Ovary (tissue), 9 donors: ENCODE results near the gene RASIP1. TPM values are rescaled to one million over a fixed set of nuclear protein-coding genes. Genes with fewer than 3 reads are reported as not detected.

Experiments
- DNase-seq, 5 donors: peaks; one replicate each; pipeline ENCODE4 v3.0.0-alpha.2; 2019 to 2020
- H3K27ac ChIP-seq, 2 donors: fragments of 200-600 bp; one replicate each; pipeline versions ENCODE4 v1.5.1 to v1.8.0; 2019 to 2022
- H3K27me3 ChIP-seq: fragments of 200-600 bp; one replicate; pipeline ENCODE4 v1.8.0; 2022
- H3K36me3 ChIP-seq: fragments of 200-600 bp; sonication (generic); one replicate; pipeline ENCODE4 v1.5.1; 2019
- H3K4me1 ChIP-seq: one replicate; pipeline ENCODE4 v1.8.1; 2013; ENCODE audit warnings: mild to moderate bottlenecking, moderate library complexity; ENCODE audit not compliant: insufficient read depth
- H3K4me3 ChIP-seq: fragments of 200-600 bp; sonication (generic); one replicate; pipeline ENCODE4 v1.5.1; 2017
- H3K9me3 ChIP-seq, 2 donors: fragments of 200-600 bp in 1 of 2; sonication (generic) in 1 of 2; one replicate each; pipeline versions ENCODE4 v1.5.1 to v1.8.1; 2013 to 2019; ENCODE audit warnings: mild to moderate bottlenecking in 1 of 2, moderate library complexity in 1 of 2
- EP300 ChIP-seq: sonication (generic); formaldehyde crosslinking; IDR thresholded peaks from one replicate; pipeline ENCODE4 v1.6.1; 2017; ENCODE audit warnings: antibody characterized with exemption
- POLR2A ChIP-seq: fragments of 450-650 bp; IDR thresholded peaks from one replicate; pipeline ENCODE4 v1.6.1; 2017; ENCODE audit warnings: antibody characterized with exemption, mild to moderate bottlenecking, moderate library complexity
- WGBS, 3 donors: extraction: QIAGEN DNeasy Blood & Tissue Kit in 1 of 3; methylation state at CpG; one replicate each; pipeline versions ENCODE4 v1.1.5 to v1.1.7; 2013 to 2017; 5-methylcytosine and 5-hydroxymethylcytosine counted together
- intact Hi-C, 4 donors: fragments of 100-400 bp; cut with DNase I; formaldehyde crosslinking; loops; one replicate each; pipeline versions ENCODE4 v1.11.0 to v1.15.1; 2022 to 2023
- polyA plus RNA-seq, 2 donors: library from polyadenylated mRNA; stranded (reverse); fragments of 200-250 nt in 1 of 2; fragments of 350-450 nt in 1 of 2; fragmentation: Illumina TruSeq in 1 of 2; extraction: RNeasy Lipid Tissue Mini Kit (QIAGEN cat#74804) in 1 of 2; gene quantifications; one replicate each; pipeline ENCODE4 v1.2.3, GENCODE V29; 2013 to 2014
- total RNA-seq, 7 donors: library from RNA; depleted of rRNA in 2 of 7; stranded (reverse); fragments of >200 nt in 2 of 7; fragmentation: NEBNext Ultra II Directional in 3 of 7; extraction: Animal tissue kit (Norgen Biotek cat#: 25700) in 3 of 7; gene quantifications; one replicate each; pipeline versions ENCODE4 v1.1.0 to v1.2.4, GENCODE V29; 2016 to 2023
- TF ChIP-seq, protein P1 (sequence below), 3 donors: fragments of 450-650 bp in 2 of 3; fragments of 200-600 bp in 1 of 3; IDR thresholded peaks; one replicate each; pipeline versions ENCODE4 v1.5.1 to v1.8.0; 2016 to 2022; ENCODE audit warnings: antibody characterized with exemption in 3 of 3, mild to moderate bottlenecking in 1 of 3
- donor health status: DM: no; HTN: no; CAD: no; lungs with moderate emphysema.
- donor health status: DM: no; HTN: no; CAD: no.
- donor health status: Bipolar disorder and iron deficiency.
- donor health status: DM: yes; HTN: yes; CAD: no.
- donor health status: DM: no; HTN: no; CAD: no.
- donor health status: DM: yes; HTN: yes; CAD: no.

Gene RASIP1
- total and polyA plus RNA-seq, 9 donors = 4.1 to 25.9 (median 14.2) TPM

DNA sequence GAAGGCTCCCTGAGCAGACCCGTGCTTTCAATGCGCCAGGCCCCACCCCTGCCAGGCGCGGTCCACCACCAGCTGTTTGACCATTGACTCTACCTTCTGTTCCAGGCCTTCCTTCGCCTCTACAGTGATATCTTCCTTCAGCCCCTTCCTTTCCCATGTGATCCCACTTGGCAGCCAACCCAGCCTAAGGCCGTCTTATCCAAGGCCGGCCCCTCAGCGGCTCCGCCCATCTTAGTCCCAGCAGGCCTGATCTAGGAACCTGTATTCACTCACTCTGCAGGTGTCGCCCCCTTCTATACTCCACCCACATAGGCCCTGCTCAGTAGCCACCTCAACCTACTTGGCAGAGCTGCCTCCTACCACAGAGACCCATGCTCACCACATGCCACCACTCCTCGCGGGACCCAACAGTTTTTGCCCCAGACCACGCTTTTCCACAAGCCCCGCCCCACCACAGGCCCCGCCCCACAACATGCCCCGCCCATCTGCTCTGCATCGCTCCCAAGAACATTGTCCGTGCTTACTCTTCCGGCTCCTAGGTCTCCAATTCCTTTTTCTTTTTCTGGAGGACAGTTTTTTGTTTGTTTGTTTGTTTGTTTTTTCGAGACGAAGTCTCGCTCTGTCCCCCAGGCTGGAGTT is 2.9 kb downstream of the RASIP1 start:
- Histone ChIP-seq H3K4me3 (no peak overlapping the region), H3K27me3 (no peaks in the 10 kb centered on the region), H3K36me3 (no peaks in the 10 kb centered on the region), H3K9me3 (no peaks in the 10 kb centered on the region), H3K4me1 (no peaks in the 10 kb centered on the region), H3K27ac (no peak overlapping the region)
- intact Hi-C loops = loop anchor here in 2 of 4 donors (5.0 kb wide), 2 partner anchors 60 to 90 kb away; partner anchors contain the start of gene CA11 (in 1 of the 2)
- TF ChIP-seq, protein P1, sequence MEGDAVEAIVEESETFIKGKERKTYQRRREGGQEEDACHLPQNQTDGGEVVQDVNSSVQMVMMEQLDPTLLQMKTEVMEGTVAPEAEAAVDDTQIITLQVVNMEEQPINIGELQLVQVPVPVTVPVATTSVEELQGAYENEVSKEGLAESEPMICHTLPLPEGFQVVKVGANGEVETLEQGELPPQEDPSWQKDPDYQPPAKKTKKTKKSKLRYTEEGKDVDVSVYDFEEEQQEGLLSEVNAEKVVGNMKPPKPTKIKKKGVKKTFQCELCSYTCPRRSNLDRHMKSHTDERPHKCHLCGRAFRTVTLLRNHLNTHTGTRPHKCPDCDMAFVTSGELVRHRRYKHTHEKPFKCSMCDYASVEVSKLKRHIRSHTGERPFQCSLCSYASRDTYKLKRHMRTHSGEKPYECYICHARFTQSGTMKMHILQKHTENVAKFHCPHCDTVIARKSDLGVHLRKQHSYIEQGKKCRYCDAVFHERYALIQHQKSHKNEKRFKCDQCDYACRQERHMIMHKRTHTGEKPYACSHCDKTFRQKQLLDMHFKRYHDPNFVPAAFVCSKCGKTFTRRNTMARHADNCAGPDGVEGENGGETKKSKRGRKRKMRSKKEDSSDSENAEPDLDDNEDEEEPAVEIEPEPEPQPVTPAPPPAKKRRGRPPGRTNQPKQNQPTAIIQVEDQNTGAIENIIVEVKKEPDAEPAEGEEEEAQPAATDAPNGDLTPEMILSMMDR (IDR thresholded peaks at IDR 0.05) = no peak
- TF ChIP-seq POLR2A = no peak
- TF ChIP-seq EP300 = no peak
- 37 to 50% (median 48%) methylated on average over 22 of the region's 22 CpGs for WGBS, 3 donors
- peak; percentile 63 to 84 (median 78) for DNase-seq

DNA sequence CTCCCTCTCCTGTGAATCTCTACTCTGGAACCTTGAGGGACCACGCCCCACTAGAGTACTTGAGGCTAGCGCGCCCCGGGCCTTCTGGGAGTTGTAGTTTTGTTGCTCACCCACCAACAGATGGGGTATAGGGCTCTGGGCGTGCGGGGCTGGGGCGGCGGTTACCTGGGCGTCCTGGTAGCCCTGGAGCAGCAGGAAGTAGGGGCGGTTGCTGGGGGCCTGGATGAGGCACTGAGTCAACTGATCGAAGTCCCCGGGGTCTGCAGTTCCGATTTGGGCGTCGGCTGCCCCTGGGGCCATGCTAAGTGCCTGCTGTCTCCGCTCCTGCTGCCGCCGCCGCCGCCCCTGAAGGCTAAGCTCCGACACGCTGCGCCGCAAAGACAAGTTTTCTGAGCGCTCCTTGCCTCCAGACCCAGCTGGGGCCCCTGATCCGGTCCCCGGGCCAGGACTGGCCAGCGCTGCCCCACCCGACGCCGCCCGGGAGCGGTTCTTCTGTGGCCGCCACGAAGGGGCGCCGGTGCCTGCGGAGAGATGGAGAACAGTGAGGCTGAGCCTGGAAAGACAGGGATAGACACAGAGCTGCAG is 5.3 kb downstream of the RASIP1 start:
- Histone ChIP-seq H3K4me1 (no peaks in the 10 kb centered on the region), H3K27ac (no peak overlapping the region), H3K36me3 (no peaks in the 10 kb centered on the region), H3K4me3 (no peak overlapping the region), H3K9me3 (no peaks in the 10 kb centered on the region), H3K27me3 (no peaks in the 10 kb centered on the region)
- intact Hi-C loops = loop anchor here in 2 of 4 donors (5.0 kb wide), 2 partner anchors 58 to 88 kb away; partner anchors contain the start of gene CA11 (in 1 of the 2)
- 27 to 38% (median 32%) methylated on average over 38 of the region's 38 CpGs for WGBS, 3 donors
- DNase-seq = no peak
- TF ChIP-seq EP300 = no peak
- TF ChIP-seq, protein P1 (IDR thresholded peaks at IDR 0.05) = no peak
- TF ChIP-seq POLR2A = no peak

DNA sequence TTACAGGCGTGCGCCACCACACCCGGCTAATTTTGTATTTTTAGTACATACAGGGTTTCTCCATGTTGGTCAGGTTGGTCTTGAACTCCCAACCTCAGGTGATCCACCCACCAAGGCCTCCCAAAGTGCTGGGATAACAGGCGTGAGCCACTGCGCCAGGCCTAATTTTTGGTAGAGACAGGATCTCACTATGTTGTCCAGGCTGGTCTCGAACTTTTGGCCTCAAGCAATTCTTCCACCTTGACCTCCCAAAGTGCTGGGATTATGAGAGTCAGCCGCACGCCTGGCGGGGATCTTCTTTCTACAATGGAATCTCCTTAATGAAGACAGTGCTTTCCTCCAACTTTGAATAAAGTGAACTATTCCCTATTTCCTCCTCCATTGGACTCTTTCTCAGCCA is 5.8 kb downstream of the RASIP1 start:
- Histone ChIP-seq H3K9me3 (no peaks in the 10 kb centered on the region), H3K36me3 (no peaks in the 10 kb centered on the region), H3K4me1 (no peaks in the 10 kb centered on the region), H3K27me3 (no peaks in the 10 kb centered on the region), H3K4me3 (no peak overlapping the region), H3K27ac (no peak overlapping the region)
- no peak for TF ChIP-seq POLR2A
- TF ChIP-seq, protein P1 (IDR thresholded peaks at IDR 0.05) = no peak
- no peak for TF ChIP-seq EP300
- 93 to 96% (median 95%) methylated on average over 9 of the region's 9 CpGs for WGBS, 3 donors
- intact Hi-C loops = loop anchor here in 2 of 4 donors (5.0 kb wide), 2 partner anchors 57 to 87 kb away; partner anchors contain the start of gene CA11 (in 1 of the 2)
- DNase-seq = no peak

DNA sequence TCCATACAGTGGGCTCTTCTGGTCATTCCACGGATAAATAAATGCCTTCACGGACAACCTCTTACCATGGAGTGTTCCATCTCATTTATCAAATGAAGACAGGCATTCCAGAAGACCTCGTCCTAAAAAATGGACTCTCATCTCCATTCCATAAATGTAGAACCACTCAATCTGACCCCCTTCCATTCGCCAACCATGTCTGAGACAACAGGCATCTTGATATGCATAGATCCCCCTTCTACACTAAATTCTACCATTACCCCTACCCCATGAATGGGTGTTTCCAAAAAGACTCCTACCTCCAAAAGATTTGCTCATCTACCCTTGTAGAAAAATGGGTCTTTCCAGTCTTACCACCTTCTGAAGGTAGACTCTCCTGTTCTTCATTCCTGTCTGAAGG is 9.0 kb downstream of the RASIP1 start:
- intact Hi-C loops = no loop called here
- WGBS, 3 donors = 86 to 94% (median 89%) methylated on average over 4 of the region's 4 CpGs
- Histone ChIP-seq H3K9me3 (no peaks in the 10 kb centered on the region), H3K27me3 (no peaks in the 10 kb centered on the region), H3K4me1 (no peaks in the 10 kb centered on the region), H3K27ac (no peak overlapping the region), H3K36me3 (no peaks in the 10 kb centered on the region), H3K4me3 (no peak overlapping the region)
- TF ChIP-seq, protein P1 (IDR thresholded peaks at IDR 0.05) = no peak
- no peak for TF ChIP-seq EP300
- TF ChIP-seq POLR2A = no peak
- no peak for DNase-seq
